Ishikawa (cell line): ENCODE measurements around the gene SLC25A12.

ENCODE experiments used
- CREB1 ChIP-seq: IDR thresholded peaks from 2 replicates; pipeline ENCODE4 v1.6.1; 2012; ENCODE audit warnings: low read depth
- EP300 ChIP-seq: IDR thresholded peaks from 2 replicates; pipeline ENCODE4 v1.6.1; 2012; ENCODE audit warnings: borderline replicate concordance
- NFIC ChIP-seq: IDR thresholded peaks from 2 replicates; pipeline ENCODE4 v1.6.1; 2012
- TAF1 ChIP-seq: IDR thresholded peaks from 2 replicates; pipeline ENCODE4 v1.6.1; 2012; ENCODE audit warnings: low read depth, mild to moderate bottlenecking
- YY1 ChIP-seq: IDR thresholded peaks from 2 replicates; pipeline ENCODE4 v1.6.1; 2012; ENCODE audit warnings: low read depth
- TF ChIP-seq, protein P1 (sequence below): IDR thresholded peaks from 2 replicates; pipeline ENCODE4 v1.6.1; 2012
- TF ChIP-seq, protein P2 (sequence below): IDR thresholded peaks from 2 replicates; pipeline ENCODE4 v1.6.1; 2012
- TF ChIP-seq, protein P3 (sequence below): IDR thresholded peaks from 2 replicates; pipeline ENCODE4 v1.6.1; 2012; ENCODE audit warnings: low read depth, mild to moderate bottlenecking

DNA sequence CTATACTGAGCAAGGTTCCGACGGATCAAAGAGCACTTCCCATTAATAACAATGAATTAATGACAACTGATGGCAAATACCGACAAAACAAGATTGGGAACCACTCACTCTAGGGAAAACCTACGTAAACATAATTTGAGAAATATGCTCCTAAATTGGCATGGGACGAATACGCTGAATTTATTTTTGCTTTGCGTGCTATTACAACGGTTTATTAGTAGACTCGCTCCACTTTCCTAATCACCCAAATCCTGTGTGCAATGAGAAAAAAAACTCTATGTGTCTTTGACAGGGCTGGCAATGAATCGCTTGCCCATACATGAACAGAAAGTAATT lies 536 bp upstream of the SLC25A12 start:
- no peak for TF ChIP-seq NFIC
- TF ChIP-seq CREB1, result no peak
- TF ChIP-seq, protein P1, sequence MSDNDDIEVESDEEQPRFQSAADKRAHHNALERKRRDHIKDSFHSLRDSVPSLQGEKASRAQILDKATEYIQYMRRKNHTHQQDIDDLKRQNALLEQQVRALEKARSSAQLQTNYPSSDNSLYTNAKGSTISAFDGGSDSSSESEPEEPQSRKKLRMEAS, result no peak
- TF ChIP-seq, protein P2, sequence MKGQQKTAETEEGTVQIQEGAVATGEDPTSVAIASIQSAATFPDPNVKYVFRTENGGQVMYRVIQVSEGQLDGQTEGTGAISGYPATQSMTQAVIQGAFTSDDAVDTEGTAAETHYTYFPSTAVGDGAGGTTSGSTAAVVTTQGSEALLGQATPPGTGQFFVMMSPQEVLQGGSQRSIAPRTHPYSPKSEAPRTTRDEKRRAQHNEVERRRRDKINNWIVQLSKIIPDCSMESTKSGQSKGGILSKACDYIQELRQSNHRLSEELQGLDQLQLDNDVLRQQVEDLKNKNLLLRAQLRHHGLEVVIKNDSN, result no peak
- no peak for TF ChIP-seq TAF1
- TF ChIP-seq, protein P3, sequence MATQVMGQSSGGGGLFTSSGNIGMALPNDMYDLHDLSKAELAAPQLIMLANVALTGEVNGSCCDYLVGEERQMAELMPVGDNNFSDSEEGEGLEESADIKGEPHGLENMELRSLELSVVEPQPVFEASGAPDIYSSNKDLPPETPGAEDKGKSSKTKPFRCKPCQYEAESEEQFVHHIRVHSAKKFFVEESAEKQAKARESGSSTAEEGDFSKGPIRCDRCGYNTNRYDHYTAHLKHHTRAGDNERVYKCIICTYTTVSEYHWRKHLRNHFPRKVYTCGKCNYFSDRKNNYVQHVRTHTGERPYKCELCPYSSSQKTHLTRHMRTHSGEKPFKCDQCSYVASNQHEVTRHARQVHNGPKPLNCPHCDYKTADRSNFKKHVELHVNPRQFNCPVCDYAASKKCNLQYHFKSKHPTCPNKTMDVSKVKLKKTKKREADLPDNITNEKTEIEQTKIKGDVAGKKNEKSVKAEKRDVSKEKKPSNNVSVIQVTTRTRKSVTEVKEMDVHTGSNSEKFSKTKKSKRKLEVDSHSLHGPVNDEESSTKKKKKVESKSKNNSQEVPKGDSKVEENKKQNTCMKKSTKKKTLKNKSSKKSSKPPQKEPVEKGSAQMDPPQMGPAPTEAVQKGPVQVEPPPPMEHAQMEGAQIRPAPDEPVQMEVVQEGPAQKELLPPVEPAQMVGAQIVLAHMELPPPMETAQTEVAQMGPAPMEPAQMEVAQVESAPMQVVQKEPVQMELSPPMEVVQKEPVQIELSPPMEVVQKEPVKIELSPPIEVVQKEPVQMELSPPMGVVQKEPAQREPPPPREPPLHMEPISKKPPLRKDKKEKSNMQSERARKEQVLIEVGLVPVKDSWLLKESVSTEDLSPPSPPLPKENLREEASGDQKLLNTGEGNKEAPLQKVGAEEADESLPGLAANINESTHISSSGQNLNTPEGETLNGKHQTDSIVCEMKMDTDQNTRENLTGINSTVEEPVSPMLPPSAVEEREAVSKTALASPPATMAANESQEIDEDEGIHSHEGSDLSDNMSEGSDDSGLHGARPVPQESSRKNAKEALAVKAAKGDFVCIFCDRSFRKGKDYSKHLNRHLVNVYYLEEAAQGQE, result no peak
- TF ChIP-seq YY1, result no peak
- TF ChIP-seq EP300, result no peak
